HCT116 (cell line): ENCODE data around the gene GTF2H4. TPM values are rescaled to one million over a fixed set of nuclear protein-coding genes. Genes with fewer than 3 reads are reported as not detected.
A peak's percentile ranks its signal among the peaks of the same experiment; 100 is the strongest.

Experiments
- ATAC-seq: fragments of 200-7000 bp; cut with Tn5 transposase; 2 replicates; pipeline ENCODE4 v1.9.1; 2020; ENCODE audit warnings: mild to moderate bottlenecking, moderate library complexity
- BruUV-seq: library from RNA; stranded (reverse); fragments of 400-500 nt; replicated peaks from 2 replicates; lab custom pipeline; 2021; lab: Mats Ljungman, UMichigan
- CTCF ChIA-PET: fragments of 300-600 bp; sonication (Branson Sonifier 250); formaldehyde crosslinking; loops from one replicate; lab custom pipeline; 2021; ENCODE audit warnings: antibody characterized with exemption; lab: Charles Lee
- POLR2A ChIA-PET: fragments of 300-600, 350-600 bp; sonication (Branson Sonifier 250); formaldehyde crosslinking; loops from one replicate; lab custom pipeline; 2021; ENCODE audit warnings: antibody characterized with exemption; lab: Charles Lee
- RAD21 ChIA-PET, 2 experiments: fragments of 300-600 bp; sonication (Branson Sonifier 250); formaldehyde crosslinking; loops; one replicate each; lab custom pipeline; 2023; ENCODE audit warnings: low total read pairs in 2 of 2; ENCODE audit not compliant: uncharacterized antibody in 2 of 2, unreplicated experiment in 2 of 2, low non-redundant PET in 1 of 2; lab: Charles Lee
- DNase-seq: peaks from one replicate; pipeline ENCODE4 v3.0.0-alpha.2; 2010; ENCODE audit warnings: low read depth, low spot score
- H2AFZ ChIP-seq: fragments of 200-600 bp; shearing (Covaris generic), sonication (generic); 2 replicates; pipeline ENCODE4 v1.6.1; 2017; ENCODE audit warnings: low read depth, mixed run types, mixed read lengths, antibody characterized with exemption, low read length; ENCODE audit not compliant: poor library complexity, severe bottlenecking
- H3K27ac ChIP-seq: 2 replicates; pipeline ENCODE4 v1.5.1; 2012; ENCODE audit warnings: low read depth, low read length
- H3K27me3 ChIP-seq: fragments of 200-600 bp; sonication (generic); 2 replicates; pipeline ENCODE4 v1.6.1; 2016; ENCODE audit warnings: mixed run types, low read length, mixed read lengths; ENCODE audit not compliant: insufficient read depth
- H3K36me3 ChIP-seq, 2 experiments: fragments of 200-500 bp in 1 of 2; fragments of 200-600 bp in 1 of 2; sonication (Bioruptor generic) in 1 of 2; sonication (generic) in 1 of 2; 2 replicates each; pipeline versions ENCODE4 v1.5.1 to v1.6.1; 2014 to 2016; ENCODE audit warnings: low read length in 2 of 2, inconsistent platforms in 1 of 2, mixed read lengths in 1 of 2, mixed run types in 1 of 2; ENCODE audit not compliant: insufficient read depth in 2 of 2, control insufficient read depth in 1 of 2
- H3K4me1 ChIP-seq, 2 experiments: fragments of 200-600 bp in 1 of 2; sonication (generic) in 1 of 2; 2 replicates each; pipeline versions ENCODE4 v1.5.1 to v1.6.1; 2012 to 2017; ENCODE audit warnings: low read length in 2 of 2, inconsistent platforms in 1 of 2, mild to moderate bottlenecking in 1 of 2, mixed read lengths in 1 of 2, mixed run types in 1 of 2, moderate library complexity in 1 of 2; ENCODE audit not compliant: insufficient read depth in 2 of 2, control insufficient read depth in 1 of 2
- H3K4me2 ChIP-seq: fragments of 200-600 bp; sonication (generic); 2 replicates; pipeline ENCODE4 v1.6.1; 2017; ENCODE audit warnings: mixed run types, low read length, mixed read lengths
- H3K4me3 ChIP-seq, 2 experiments: fragments of 200-600 bp in 1 of 2; sonication (generic) in 1 of 2; replicated peaks in 1 of 2; 2 replicates each; pipeline ENCODE4 v1.5.1; 2011 to 2016; ENCODE audit warnings: low read length in 2 of 2, control low read depth in 1 of 2, low read depth in 1 of 2, mild to moderate bottlenecking in 1 of 2, mixed read lengths in 1 of 2, mixed run types in 1 of 2
- H3K79me2 ChIP-seq: fragments of 200-600 bp; sonication (generic); 2 replicates; pipeline ENCODE4 v1.6.1; 2017; ENCODE audit warnings: mild to moderate bottlenecking, mixed run types, low read length, moderate library complexity, mixed read lengths; ENCODE audit not compliant: insufficient read depth
- H3K9ac ChIP-seq: fragments of 200-600 bp; sonication (generic); 2 replicates; pipeline ENCODE4 v1.6.1; 2016; ENCODE audit warnings: low read length, mixed read lengths
- H3K9me2 ChIP-seq: fragments of 200-600 bp; sonication (generic), shearing (Covaris generic); 2 replicates; pipeline ENCODE4 v1.6.1; 2017; ENCODE audit warnings: mixed run types, mild to moderate bottlenecking, moderate library complexity; ENCODE audit not compliant: insufficient read depth
- H3K9me3 ChIP-seq, 2 experiments: fragments of 200-500 bp in 1 of 2; fragments of 200-600 bp in 1 of 2; sonication (Bioruptor generic) in 1 of 2; sonication (generic) in 1 of 2; 2 replicates each; pipeline ENCODE4 v1.6.1; 2014 to 2017; ENCODE audit warnings: low read length in 2 of 2, mixed read lengths in 2 of 2, inconsistent platforms in 1 of 2, low read depth in 1 of 2, mild to moderate bottlenecking in 1 of 2, mixed run types in 1 of 2, moderate library complexity in 1 of 2; ENCODE audit not compliant: control insufficient read depth in 1 of 2, insufficient read depth in 1 of 2
- H4K20me1 ChIP-seq: fragments of 200-600 bp; sonication (generic), shearing (Covaris generic); 2 replicates; pipeline ENCODE4 v1.6.1; 2017; ENCODE audit warnings: mixed run types, mild to moderate bottlenecking, moderate library complexity; ENCODE audit not compliant: insufficient read depth
- ATF3 ChIP-seq: IDR thresholded peaks from 2 replicates; pipeline ENCODE4 v1.6.1; 2012
- CEBPB ChIP-seq: IDR thresholded peaks from 2 replicates; pipeline ENCODE4 v1.6.1; 2012; ENCODE audit warnings: low read depth
- EGR1 ChIP-seq: IDR thresholded peaks from 2 replicates; pipeline ENCODE4 v1.6.1; 2012; ENCODE audit warnings: low read depth
- EZH2 ChIP-seq: fragments of 200-600 bp; sonication (generic); IDR thresholded peaks from 2 replicates; pipeline ENCODE4 v1.6.1; 2017; ENCODE audit warnings: antibody characterized with exemption, mixed run types
- EZH2phosphoT487 ChIP-seq: fragments of 200-600 bp; IDR thresholded peaks from 2 replicates; pipeline ENCODE4 v1.6.1; 2018; ENCODE audit warnings: antibody characterized with exemption, borderline replicate concordance
- FOSL1 ChIP-seq: IDR thresholded peaks from 2 replicates; pipeline ENCODE4 v1.6.1; 2012; ENCODE audit warnings: low read depth
- JUND ChIP-seq: IDR thresholded peaks from 2 replicates; pipeline ENCODE4 v1.6.1; 2012
- MAX ChIP-seq: IDR thresholded peaks from 2 replicates; pipeline ENCODE4 v1.6.1; 2012
- POLR2A ChIP-seq: IDR thresholded peaks from 2 replicates; pipeline ENCODE4 v1.7.0; 2011; ENCODE audit warnings: borderline replicate concordance; ENCODE audit not compliant: insufficient read depth, insufficient read length; ENCODE audit errors: extremely low read depth
- POLR2AphosphoS5 ChIP-seq: IDR thresholded peaks from 2 replicates; pipeline ENCODE4 v1.6.1; 2011; ENCODE audit warnings: mild to moderate bottlenecking, low read depth, low read length, moderate library complexity
- RAD21 ChIP-seq: IDR thresholded peaks from 2 replicates; pipeline ENCODE4 v1.6.1; 2012; ENCODE audit warnings: low read depth, mild to moderate bottlenecking
- ZFX ChIP-seq: fragments of 450-650 bp; IDR thresholded peaks from 2 replicates; pipeline ENCODE4 v1.6.1; 2017
- ZNF274 ChIP-seq: fragments of 200-500 bp; sonication (Bioruptor generic); IDR thresholded peaks from 2 replicates; pipeline ENCODE4 v1.6.1; 2014; ENCODE audit warnings: mild to moderate bottlenecking, low read depth, low read length, inconsistent platforms
- intact Hi-C: fragments of 100-400 bp; cut with micrococcal nuclease; formaldehyde crosslinking; loops from 2 replicates; pipeline ENCODE4 v1.10.0; 2022
- total RNA-seq: library from RNA; stranded (reverse); gene quantifications from one replicate; pipeline ENCODE4 v1.2.1, GENCODE V29; 2021; ENCODE audit not compliant: unreplicated experiment
- TF ChIP-seq, protein P1 (sequence below), 3 experiments: fragments of 200-600 bp in 1 of 3; sonication (generic) in 1 of 3; IDR thresholded peaks in 2 of 3; conservative IDR thresholded peaks in 1 of 3; 2 replicates each; pipeline ENCODE4 v1.5.1; 2012 to 2017; ENCODE audit warnings: low read depth in 2 of 3, low read length in 2 of 3, antibody characterized with exemption in 1 of 3, borderline replicate concordance in 1 of 3, control low read depth in 1 of 3, mild to moderate bottlenecking in 1 of 3, mixed read lengths in 1 of 3, mixed run types in 1 of 3, moderate library complexity in 1 of 3; ENCODE audit not compliant: insufficient read depth in 1 of 3

GTF2H4 gene
- total RNA-seq, 1 experiment from 2014 or later: 59.7 TPM

DNA sequence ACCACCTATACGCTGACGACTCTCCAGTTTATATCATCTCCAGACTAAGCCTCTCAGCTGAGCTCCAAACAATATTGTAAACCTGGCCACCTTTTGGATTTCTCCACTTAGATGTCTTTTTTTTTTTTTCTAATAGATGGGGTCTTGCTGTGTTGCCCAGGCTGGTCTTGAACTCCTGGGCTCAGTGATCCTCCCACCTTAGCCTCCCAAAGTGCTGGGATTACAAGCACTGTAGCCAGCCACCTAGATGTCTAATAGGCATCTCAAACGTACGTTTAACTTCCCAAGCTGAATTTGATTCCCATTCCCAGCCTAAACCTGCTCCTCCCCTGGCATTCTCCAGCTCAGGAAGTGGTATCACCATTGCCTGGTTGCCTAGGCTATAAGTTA, 18.5 kb upstream of the GTF2H4 start (continued):
- TF ChIP-seq MAX: no peak

- no peak overlapping the region for H3K9ac ChIP-seq
- no peak overlapping the region for H3K4me2 ChIP-seq
- H3K9me3 ChIP-seq: no peaks in the 10 kb centered on the region
- ChIA-PET POLR2A (interaction anchor here (0.6 to 1.2 kb wide), 2 partner anchors 8 to 9 kb away, joined by 3 read pairs; no protein-coding TSS in a partner anchor), RAD21 (no interaction called here), CTCF (no interaction called here)
- DNase-seq: no peak
- peaks cover 60% of the 10 kb centered on the region for H3K79me2 ChIP-seq
- TF ChIP-seq ZNF274 (no peak), ZFX (no peak), POLR2A (no peak), EGR1 (no peak), MAX (no peak), POLR2AphosphoS5 (no peak), EZH2 (no peak), JUND (no peak), EZH2phosphoT487 (no peak), FOSL1 (no peak), ATF3 (no peak), RAD21 (no peak), CEBPB (no peak)
- TF ChIP-seq, protein P1, sequence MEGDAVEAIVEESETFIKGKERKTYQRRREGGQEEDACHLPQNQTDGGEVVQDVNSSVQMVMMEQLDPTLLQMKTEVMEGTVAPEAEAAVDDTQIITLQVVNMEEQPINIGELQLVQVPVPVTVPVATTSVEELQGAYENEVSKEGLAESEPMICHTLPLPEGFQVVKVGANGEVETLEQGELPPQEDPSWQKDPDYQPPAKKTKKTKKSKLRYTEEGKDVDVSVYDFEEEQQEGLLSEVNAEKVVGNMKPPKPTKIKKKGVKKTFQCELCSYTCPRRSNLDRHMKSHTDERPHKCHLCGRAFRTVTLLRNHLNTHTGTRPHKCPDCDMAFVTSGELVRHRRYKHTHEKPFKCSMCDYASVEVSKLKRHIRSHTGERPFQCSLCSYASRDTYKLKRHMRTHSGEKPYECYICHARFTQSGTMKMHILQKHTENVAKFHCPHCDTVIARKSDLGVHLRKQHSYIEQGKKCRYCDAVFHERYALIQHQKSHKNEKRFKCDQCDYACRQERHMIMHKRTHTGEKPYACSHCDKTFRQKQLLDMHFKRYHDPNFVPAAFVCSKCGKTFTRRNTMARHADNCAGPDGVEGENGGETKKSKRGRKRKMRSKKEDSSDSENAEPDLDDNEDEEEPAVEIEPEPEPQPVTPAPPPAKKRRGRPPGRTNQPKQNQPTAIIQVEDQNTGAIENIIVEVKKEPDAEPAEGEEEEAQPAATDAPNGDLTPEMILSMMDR (IDR thresholded peaks at IDR 0.05 in 2 of 3, conservative IDR thresholded peaks at IDR 0.05 in 1 of 3; ENCODE audit: borderline replicate concordance in 1 of 3, insufficient read depth in 1 of 3, low read depth in 2 of 3, low read length in 2 of 3): no peak
- H3K4me3 ChIP-seq: no peak overlapping the region
- no peaks in the 10 kb centered on the region for H3K9me2 ChIP-seq
- peak overlapping the region; percentile 3; the same call in 1 of the 2 replicates for H3K27ac ChIP-seq
- ATAC-seq: no peak
- intact Hi-C loops: no loop called here
- H4K20me1 ChIP-seq: no peaks in the 10 kb centered on the region
- peaks cover 31 to 35% of the 10 kb centered on the region in 2 experiments for H3K4me1 ChIP-seq
- no TSS peak for BruUV-seq
- H3K27me3 ChIP-seq: no peaks in the 10 kb centered on the region
- H2AFZ ChIP-seq: no peak overlapping the region
- H3K36me3 ChIP-seq: peaks cover 44 to 53% of the 10 kb centered on the region in 2 experiments
These were observed 17.9 kb upstream of the GTF2H4 start for GRCh38 chr6:30889921-30890645.
